ENCODE results near the gene KLK6. TPM values are rescaled to one million over a fixed set of nuclear protein-coding genes. Genes with fewer than 3 reads are reported as not detected.

Gene KLK6
- total RNA-seq, 1 donor from 2014 or later, result not detected

- intact Hi-C loops (cut with micrococcal nuclease), result no loop called here
- Histone ChIP-seq H3K27ac (replicated peaks) (no peak overlapping the region), H3K9me3 (replicated peaks) (no peaks in the 10 kb centered on the region)
Observed at GRCh38 chr19:50959731-50960500, 9.5 kb downstream of the KLK6 start.

GRCh38 chr19:50957587-50957986 is 11.8 kb downstream of the KLK6 start:
- Histone ChIP-seq H3K27me3 (ENCODE audit: low read depth) (peaks cover 81% of the 10 kb centered on the region), H3K9me3 (replicated peaks) (no peaks in the 10 kb centered on the region), H3K4me1 (no peaks in the 10 kb centered on the region), H3K4me3 (no peak overlapping the region), H3K27ac (replicated peaks) (no peak overlapping the region), H3K36me3 (no peaks in the 10 kb centered on the region)
- DNase-seq, result no peak
- TF ChIP-seq CTCF (IDR thresholded peaks at IDR 0.05; ENCODE audit: borderline replicate concordance), result no peak
- intact Hi-C loops (cut with micrococcal nuclease), result no loop called here

More at GRCh38 chr19:50959731-50960500, 9.5 kb downstream of the KLK6 start:
- Histone ChIP-seq H3K4me1 (no peaks in the 10 kb centered on the region), H3K4me3 (no peak overlapping the region), H3K27me3 (ENCODE audit: low read depth) (peaks cover 82% of the 10 kb centered on the region), H3K36me3 (no peaks in the 10 kb centered on the region)
- DNase-seq, result no peak
- TF ChIP-seq CTCF (IDR thresholded peaks at IDR 0.05; ENCODE audit: borderline replicate concordance), result no peak

GRCh38 chr19:50952910-50953309 is 16.5 kb downstream of the KLK6 start, which contains the start of gene KLK5:
Gene KLK5 (minus strand): TSS chr19:50953038. CDS start chr19:50952657, 381 bp downstream.
- H3K36me3 ChIP-seq, result no peaks in the 10 kb centered on the region
- H3K27me3 ChIP-seq (ENCODE audit: low read depth), result peaks cover 88% of the 10 kb centered on the region
- intact Hi-C loops (cut with micrococcal nuclease), result no loop called here
- H3K4me1 ChIP-seq, result no peaks in the 10 kb centered on the region
- no peak for DNase-seq
- no peaks in the 10 kb centered on the region for H3K9me3 ChIP-seq (replicated peaks)
- H3K27ac ChIP-seq (replicated peaks), result no peak within 1 kb of the TSS
- H3K4me3 ChIP-seq, result no peak within 1 kb of the TSS
- no peak for TF ChIP-seq CTCF (IDR thresholded peaks at IDR 0.05; ENCODE audit: borderline replicate concordance)

- no peaks in the 10 kb centered on the region for H3K9me3 ChIP-seq (replicated peaks)
- H3K27me3 ChIP-seq (ENCODE audit: low read depth), result peaks cover 78% of the 10 kb centered on the region
- TF ChIP-seq CTCF (IDR thresholded peaks at IDR 0.05; ENCODE audit: borderline replicate concordance), result no peak
- intact Hi-C loops (cut with micrococcal nuclease), result no loop called here
- H3K36me3 ChIP-seq, result no peaks in the 10 kb centered on the region
- no peak overlapping the region for H3K4me3 ChIP-seq
- DNase-seq, result no peak
- no peaks in the 10 kb centered on the region for H3K4me1 ChIP-seq
- H3K27ac ChIP-seq (replicated peaks), result no peak overlapping the region
Observed at GRCh38 chr19:50949861-50950260, 19.5 kb downstream of the KLK6 start.

- peaks cover 2% of the 10 kb centered on the region for H3K9me3 ChIP-seq (replicated peaks)
- H3K27ac ChIP-seq (replicated peaks), result no peak overlapping the region
Observed at GRCh38 chr19:50947123-50947522, 22.3 kb downstream of the KLK6 start.

More at GRCh38 chr19:50947123-50947522, 22.3 kb downstream of the KLK6 start:
- intact Hi-C loops (cut with micrococcal nuclease), result no loop called here
- Histone ChIP-seq H3K4me1 (no peaks in the 10 kb centered on the region), H3K27me3 (ENCODE audit: low read depth) (peaks cover 72% of the 10 kb centered on the region), H3K4me3 (no peak overlapping the region), H3K36me3 (no peaks in the 10 kb centered on the region)
- no peak for TF ChIP-seq CTCF (IDR thresholded peaks at IDR 0.05; ENCODE audit: borderline replicate concordance)
- no peak for DNase-seq

Data from left ventricle myocardium inferior (tissue), 1 donor.